ENCODE measurements around the gene CDK5R2.

DNA sequence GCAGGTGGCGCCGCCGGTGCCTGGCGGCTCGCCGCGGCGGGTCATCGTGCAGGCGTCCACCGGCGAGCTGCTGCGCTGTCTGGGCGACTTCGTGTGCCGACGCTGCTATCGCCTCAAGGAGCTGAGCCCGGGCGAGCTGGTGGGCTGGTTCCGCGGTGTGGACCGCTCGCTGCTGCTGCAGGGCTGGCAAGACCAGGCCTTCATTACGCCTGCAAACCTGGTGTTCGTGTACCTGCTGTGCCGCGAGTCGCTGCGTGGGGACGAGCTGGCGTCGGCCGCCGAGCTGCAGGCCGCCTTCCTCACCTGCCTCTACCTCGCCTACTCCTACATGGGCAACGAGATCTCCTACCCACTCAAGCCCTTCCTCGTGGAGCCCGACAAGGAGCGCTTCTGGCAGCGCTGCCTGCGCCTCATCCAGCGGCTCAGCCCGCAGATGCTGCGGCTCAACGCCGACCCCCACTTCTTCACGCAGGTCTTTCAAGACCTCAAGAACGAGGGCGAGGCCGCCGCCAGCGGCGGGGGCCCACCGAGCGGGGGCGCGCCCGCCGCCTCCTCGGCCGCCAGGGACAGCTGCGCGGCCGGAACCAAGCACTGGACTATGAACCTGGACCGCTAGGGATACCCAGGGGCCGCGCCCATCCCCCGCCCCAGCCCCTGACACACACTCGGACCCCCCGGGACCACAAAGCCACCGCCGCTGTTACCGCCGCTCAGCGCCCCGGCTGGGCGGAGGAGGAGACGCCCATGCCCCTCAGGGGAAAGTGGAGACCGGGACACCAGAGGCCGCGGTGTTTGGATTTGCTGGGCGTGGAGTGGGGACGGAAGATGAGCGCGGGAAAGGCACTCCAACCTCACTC lies 1.1 kb downstream of the CDK5R2 start:
- TF ChIP-seq, protein P1, sequence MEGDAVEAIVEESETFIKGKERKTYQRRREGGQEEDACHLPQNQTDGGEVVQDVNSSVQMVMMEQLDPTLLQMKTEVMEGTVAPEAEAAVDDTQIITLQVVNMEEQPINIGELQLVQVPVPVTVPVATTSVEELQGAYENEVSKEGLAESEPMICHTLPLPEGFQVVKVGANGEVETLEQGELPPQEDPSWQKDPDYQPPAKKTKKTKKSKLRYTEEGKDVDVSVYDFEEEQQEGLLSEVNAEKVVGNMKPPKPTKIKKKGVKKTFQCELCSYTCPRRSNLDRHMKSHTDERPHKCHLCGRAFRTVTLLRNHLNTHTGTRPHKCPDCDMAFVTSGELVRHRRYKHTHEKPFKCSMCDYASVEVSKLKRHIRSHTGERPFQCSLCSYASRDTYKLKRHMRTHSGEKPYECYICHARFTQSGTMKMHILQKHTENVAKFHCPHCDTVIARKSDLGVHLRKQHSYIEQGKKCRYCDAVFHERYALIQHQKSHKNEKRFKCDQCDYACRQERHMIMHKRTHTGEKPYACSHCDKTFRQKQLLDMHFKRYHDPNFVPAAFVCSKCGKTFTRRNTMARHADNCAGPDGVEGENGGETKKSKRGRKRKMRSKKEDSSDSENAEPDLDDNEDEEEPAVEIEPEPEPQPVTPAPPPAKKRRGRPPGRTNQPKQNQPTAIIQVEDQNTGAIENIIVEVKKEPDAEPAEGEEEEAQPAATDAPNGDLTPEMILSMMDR (IDR thresholded peaks at IDR 0.05), result no peak
- no peak for TF ChIP-seq POLR2A (IDR thresholded peaks at IDR 0.05)

All from lower leg skin (tissue), 3 donors.